Glutamatergic neuron (in vitro differentiated cells): ENCODE measurements around the gene P2RY1. TPM values are rescaled to one million over a fixed set of nuclear protein-coding genes. Genes with fewer than 3 reads are reported as not detected.

ENCODE experiments used
- DNase-seq: peaks from one replicate; pipeline ENCODE4 v3.0.0; 2022
- H3K27ac Mint-ChIP-seq: one replicate; pipeline ENCODE4 v1.8.0; 2020; ENCODE audit warnings: mild to moderate bottlenecking, mixed read lengths, inconsistent platforms; ENCODE audit not compliant: unreplicated experiment
- H3K27me3 Mint-ChIP-seq: one replicate; pipeline ENCODE4 v1.8.0; 2020; ENCODE audit warnings: mild to moderate bottlenecking, moderate library complexity, mixed read lengths, inconsistent platforms; ENCODE audit not compliant: unreplicated experiment
- H3K36me3 Mint-ChIP-seq: one replicate; pipeline ENCODE4 v1.8.0; 2020; ENCODE audit warnings: mild to moderate bottlenecking, mixed read lengths, inconsistent platforms; ENCODE audit not compliant: unreplicated experiment
- H3K4me1 Mint-ChIP-seq: one replicate; pipeline ENCODE4 v1.8.0; 2020; ENCODE audit warnings: mild to moderate bottlenecking, low read depth, mixed read lengths, inconsistent platforms; ENCODE audit not compliant: unreplicated experiment
- H3K4me3 Mint-ChIP-seq: one replicate; pipeline ENCODE4 v1.8.0; 2020; ENCODE audit warnings: mild to moderate bottlenecking, mixed read lengths, inconsistent platforms; ENCODE audit not compliant: unreplicated experiment
- H3K9me3 Mint-ChIP-seq: one replicate; pipeline ENCODE4 v1.8.0; 2020; ENCODE audit warnings: mild to moderate bottlenecking, moderate library complexity, mixed read lengths, inconsistent platforms; ENCODE audit not compliant: unreplicated experiment
- total RNA-seq: library from RNA; stranded (reverse); fragmentation: NEBNext Ultra II Directional; extraction: Animal tissue kit (Norgen Biotek cat#: 25700); gene quantifications from one replicate; pipeline ENCODE4 v1.2.1, GENCODE V29; 2021; ENCODE audit not compliant: unreplicated experiment
- TF ChIP-seq, protein P1 (sequence below): fragments of 200-600 bp; sonication (generic); IDR thresholded peaks from one replicate; pipeline ENCODE4 v1.5.0; 2021; ENCODE audit not compliant: partially characterized antibody, unreplicated experiment

The P2RY1 gene
- total RNA-seq, 1 donor from 2014 or later = 0.51 TPM

DNA sequence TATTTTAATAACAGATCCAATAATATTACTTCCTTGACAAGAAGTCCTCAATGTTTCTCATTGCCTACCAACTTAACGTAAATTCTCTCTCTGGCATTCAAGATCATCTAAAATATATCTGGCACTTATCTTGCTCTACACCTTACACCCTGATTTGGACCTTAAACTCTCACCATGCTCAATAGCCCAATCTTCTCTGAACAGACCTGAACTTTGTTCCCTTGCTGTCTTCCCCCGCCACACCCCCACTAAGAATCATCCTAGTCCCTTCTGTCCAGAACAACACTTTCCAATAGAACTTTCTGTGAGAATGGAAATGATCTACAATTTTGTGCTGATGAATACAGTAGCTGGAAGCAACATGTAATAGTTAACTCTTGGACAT lies 44.9 kb downstream of the P2RY1 start:
- H3K4me3 Mint-ChIP-seq = no peak overlapping the region
- no peak for DNase-seq
- peaks cover 3% of the 10 kb centered on the region for H3K36me3 Mint-ChIP-seq
- H3K27ac Mint-ChIP-seq = no peak overlapping the region
- H3K9me3 Mint-ChIP-seq = no peaks in the 10 kb centered on the region
- TF ChIP-seq, protein P1, sequence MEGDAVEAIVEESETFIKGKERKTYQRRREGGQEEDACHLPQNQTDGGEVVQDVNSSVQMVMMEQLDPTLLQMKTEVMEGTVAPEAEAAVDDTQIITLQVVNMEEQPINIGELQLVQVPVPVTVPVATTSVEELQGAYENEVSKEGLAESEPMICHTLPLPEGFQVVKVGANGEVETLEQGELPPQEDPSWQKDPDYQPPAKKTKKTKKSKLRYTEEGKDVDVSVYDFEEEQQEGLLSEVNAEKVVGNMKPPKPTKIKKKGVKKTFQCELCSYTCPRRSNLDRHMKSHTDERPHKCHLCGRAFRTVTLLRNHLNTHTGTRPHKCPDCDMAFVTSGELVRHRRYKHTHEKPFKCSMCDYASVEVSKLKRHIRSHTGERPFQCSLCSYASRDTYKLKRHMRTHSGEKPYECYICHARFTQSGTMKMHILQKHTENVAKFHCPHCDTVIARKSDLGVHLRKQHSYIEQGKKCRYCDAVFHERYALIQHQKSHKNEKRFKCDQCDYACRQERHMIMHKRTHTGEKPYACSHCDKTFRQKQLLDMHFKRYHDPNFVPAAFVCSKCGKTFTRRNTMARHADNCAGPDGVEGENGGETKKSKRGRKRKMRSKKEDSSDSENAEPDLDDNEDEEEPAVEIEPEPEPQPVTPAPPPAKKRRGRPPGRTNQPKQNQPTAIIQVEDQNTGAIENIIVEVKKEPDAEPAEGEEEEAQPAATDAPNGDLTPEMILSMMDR = no peak
- H3K27me3 Mint-ChIP-seq = peaks cover 1% of the 10 kb centered on the region
- no peaks in the 10 kb centered on the region for H3K4me1 Mint-ChIP-seq

DNA sequence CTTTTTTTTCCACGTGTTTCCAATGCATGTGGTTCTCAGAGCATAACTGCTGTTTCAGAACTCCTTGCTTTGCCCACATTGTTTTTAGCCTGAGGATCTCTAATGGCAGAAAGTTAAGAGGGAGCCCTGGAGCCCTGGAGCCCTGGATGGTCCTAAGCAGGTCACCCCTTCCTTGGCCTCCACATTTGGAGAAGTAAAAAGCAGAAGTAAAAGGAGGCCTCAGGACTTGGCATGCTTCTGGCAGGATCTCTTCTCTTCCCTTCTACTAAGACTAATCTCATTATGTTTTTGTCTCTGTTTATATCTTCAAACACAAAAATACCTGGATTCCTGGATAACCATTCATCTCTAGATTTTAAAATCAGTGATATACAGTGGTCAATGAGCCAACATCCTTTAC lies 50.1 kb downstream of the P2RY1 start:
- Mint-ChIP-seq H3K4me3 (no peak overlapping the region), H3K9me3 (no peaks in the 10 kb centered on the region), H3K27ac (no peak overlapping the region), H3K27me3 (no peaks in the 10 kb centered on the region), H3K4me1 (no peaks in the 10 kb centered on the region), H3K36me3 (no peaks in the 10 kb centered on the region)
- no peak for DNase-seq
- TF ChIP-seq, protein P1 = no peak
